NCI-H1694 (cell line): ENCODE data around the gene DYRK1A.
"Not testable (repeated sequence)": the region's sequence is repeated elsewhere in the genome, so short reads cannot be mapped to it uniquely, and the experiment has no call there.

Experiments used
- DNase-seq: peaks from one replicate; lab custom pipeline; 2025; lab: John Stamatoyannopoulos, UW

The DYRK1A gene

GRCh38 chr21:37528150-37528937 is 161.8 kb downstream of the DYRK1A start:
- no peak for DNase-seq

- no peak for DNase-seq
These were observed 163.1 kb downstream of the DYRK1A start for GRCh38 chr21:37529649-37530048.

GRCh38 chr21:37530901-37531351 is 164.4 kb downstream of the DYRK1A start:
- DNase-seq, result no peak

GRCh38 chr21:37531431-37531932 is 164.9 kb downstream of the DYRK1A start:
- DNase-seq, result no peak

- no peak for DNase-seq
These were observed 166.6 kb downstream of the DYRK1A start for GRCh38 chr21:37532868-37533780.

- no peak for DNase-seq
These were observed 167.9 kb downstream of the DYRK1A start for GRCh38 chr21:37534431-37534830.

- DNase-seq, result no peak
These were observed 168.6 kb downstream of the DYRK1A start for GRCh38 chr21:37535130-37535529.

- DNase-seq, result no peak
These were observed 169.1 kb downstream of the DYRK1A start for GRCh38 chr21:37535672-37536071.

- DNase-seq, result no peak
These were observed 170.2 kb downstream of the DYRK1A start for GRCh38 chr21:37536616-37537278.

- DNase-seq, result no peak
These were observed 170.9 kb downstream of the DYRK1A start for GRCh38 chr21:37537391-37537996.

- DNase-seq, result no peak
These were observed 172.5 kb downstream of the DYRK1A start for GRCh38 chr21:37538971-37539590.

- not testable (repeated sequence) for DNase-seq
These were observed 174.6 kb downstream of the DYRK1A start for GRCh38 chr21:37541128-37541527.

GRCh38 chr21:37542512-37542911 is 175.9 kb downstream of the DYRK1A start:
- DNase-seq, result no peak

GRCh38 chr21:37546299-37546908 is 179.8 kb downstream of the DYRK1A start:
- no peak for DNase-seq

- no peak for DNase-seq
These were observed 180.5 kb downstream of the DYRK1A start for GRCh38 chr21:37546949-37547614.

GRCh38 chr21:37547615-37548200 is 181.1 kb downstream of the DYRK1A start:
- no peak for DNase-seq

- DNase-seq, result no peak
These were observed 182.0 kb downstream of the DYRK1A start for GRCh38 chr21:37548521-37548981.

- not testable (repeated sequence) for DNase-seq
These were observed 183.2 kb downstream of the DYRK1A start for GRCh38 chr21:37549730-37550129.

- DNase-seq, result no peak
These were observed 183.6 kb downstream of the DYRK1A start for GRCh38 chr21:37550157-37550556.
